Caco-2 (cell line): Measurements from ENCODE around the gene CPM. TPM values are rescaled to one million over a fixed set of nuclear protein-coding genes. Genes with fewer than 3 reads are reported as not detected.

Experiments used
- BruUV-seq: library from RNA; stranded (reverse); fragments of 400-500 nt; replicated peaks from 2 replicates; lab custom pipeline; 2021; lab: Mats Ljungman, UMichigan
- CTCF ChIA-PET: fragments of 300-600 bp; sonication (Branson Sonifier 250); formaldehyde crosslinking; loops from one replicate; lab custom pipeline; 2022; ENCODE audit warnings: antibody characterized with exemption; lab: Charles Lee
- POLR2A ChIA-PET: fragments of 300-600 bp; sonication (Branson Sonifier 250); formaldehyde crosslinking; loops from one replicate; lab custom pipeline; 2022; ENCODE audit warnings: antibody characterized with exemption; lab: Charles Lee
- DNase-seq, 2 experiments: peaks; one replicate each; pipeline versions ENCODE4 v3.0.0 to v3.0.0-alpha.2; 2020 to 2022
- H3K27me3 ChIP-seq: replicated peaks from 2 replicates; pipeline ENCODE4 v1.6.0; 2011; ENCODE audit warnings: low read length; ENCODE audit not compliant: control insufficient read depth, insufficient read depth
- H3K36me3 ChIP-seq: 2 replicates; pipeline ENCODE4 v1.5.1; 2011; ENCODE audit warnings: low read length; ENCODE audit not compliant: control insufficient read depth, insufficient read depth
- H3K4me1 ChIP-seq: fragments of 250-450 bp; sonication (Bioruptor Pico); 2 replicates; pipeline ENCODE4 v1.5.1; 2020; ENCODE audit warnings: mild to moderate bottlenecking
- H3K4me3 ChIP-seq: 2 replicates; pipeline ENCODE4 v1.5.1; 2011; ENCODE audit warnings: low read depth, mild to moderate bottlenecking, control low read depth, low read length
- H3K9me3 ChIP-seq: fragments of 250-450 bp; sonication (Bioruptor Pico); 2 replicates; pipeline ENCODE4 v1.5.1; 2020; ENCODE audit warnings: mild to moderate bottlenecking, moderate library complexity
- H3K27ac Mint-ChIP-seq: one replicate; pipeline ENCODE4 v1.8.0; 2022; ENCODE audit warnings: mixed read lengths; ENCODE audit not compliant: unreplicated experiment
- H3K27me3 Mint-ChIP-seq: one replicate; pipeline ENCODE4 v1.8.0; 2022; ENCODE audit warnings: mixed read lengths; ENCODE audit not compliant: insufficient read depth, unreplicated experiment
- H3K36me3 Mint-ChIP-seq: one replicate; pipeline ENCODE4 v1.8.0; 2022; ENCODE audit warnings: mild to moderate bottlenecking, mixed read lengths; ENCODE audit not compliant: insufficient read depth, unreplicated experiment
- H3K4me1 Mint-ChIP-seq: one replicate; pipeline ENCODE4 v1.8.0; 2022; ENCODE audit warnings: low read depth, mixed read lengths; ENCODE audit not compliant: unreplicated experiment
- H3K4me3 Mint-ChIP-seq: one replicate; pipeline ENCODE4 v1.8.0; 2022; ENCODE audit warnings: mild to moderate bottlenecking, moderate library complexity, mixed read lengths; ENCODE audit not compliant: unreplicated experiment
- H3K9me3 Mint-ChIP-seq: one replicate; pipeline ENCODE4 v1.8.0; 2022; ENCODE audit warnings: mixed read lengths; ENCODE audit not compliant: unreplicated experiment
- CTCF ChIP-seq, 2 experiments: fragments of 200-600 bp in 1 of 2; IDR thresholded peaks; 1 replicate in 1 of 2; 2 replicates in 1 of 2; pipeline versions ENCODE4 v1.5.1 to v1.8.0; 2011 to 2022; ENCODE audit warnings: antibody characterized with exemption in 1 of 2, control low read depth in 1 of 2, inconsistent platforms in 1 of 2, low read depth in 1 of 2, low read length in 1 of 2, mild to moderate bottlenecking in 1 of 2, moderate library complexity in 1 of 2; ENCODE audit not compliant: insufficient read depth in 1 of 2, severe bottlenecking in 1 of 2, unreplicated experiment in 1 of 2
- intact Hi-C: fragments of 100-400 bp; cut with micrococcal nuclease; formaldehyde crosslinking; loops from one replicate; pipeline ENCODE4 v1.10.0; 2022; ENCODE audit not compliant: unreplicated experiment
- total RNA-seq: library from RNA; stranded (reverse); gene quantifications from 2 replicates; pipeline ENCODE4 v1.2.3, GENCODE V29; 2022

CPM gene
- total RNA-seq, 1 experiment from 2014 or later: 8.2 TPM

GRCh38 chr12:68943848-68944247, 10.9 kb upstream of the CPM start:
- Mint-ChIP-seq H3K36me3 (no peaks in the 10 kb centered on the region), H3K27me3 (no peaks in the 10 kb centered on the region), H3K4me3 (no peak overlapping the region), H3K9me3 (no peaks in the 10 kb centered on the region), H3K4me1 (peaks cover 21% of the 10 kb centered on the region), H3K27ac (no peak overlapping the region)
- DNase-seq: peak in 1 of 2 experiments; percentile 14
- intact Hi-C loops: no loop called here
- no peak overlapping the region for H3K4me3 ChIP-seq
- BruUV-seq: no TSS peak
- ChIA-PET POLR2A (no interaction called here), CTCF (no interaction called here)
- H3K27me3 ChIP-seq: no peaks in the 10 kb centered on the region
- peak in 1 of 2 experiments; percentile 19 for TF ChIP-seq CTCF (IDR thresholded peaks at IDR 0.05; ENCODE audit: insufficient read depth in 1 of 2, low read depth in 1 of 2, low read length in 1 of 2, severe bottlenecking in 1 of 2, unreplicated experiment in 1 of 2)
- peaks cover 43% of the 10 kb centered on the region for H3K4me1 ChIP-seq
- H3K36me3 ChIP-seq: no peaks in the 10 kb centered on the region
- no peaks in the 10 kb centered on the region for H3K9me3 ChIP-seq

- Histone ChIP-seq H3K36me3 (no peaks in the 10 kb centered on the region), H3K27me3 (no peaks in the 10 kb centered on the region), H3K9me3 (no peaks in the 10 kb centered on the region), H3K4me3 (no peak overlapping the region), H3K4me1 (peaks cover 43% of the 10 kb centered on the region)
- Mint-ChIP-seq H3K27ac (no peak overlapping the region), H3K9me3 (no peaks in the 10 kb centered on the region), H3K36me3 (no peaks in the 10 kb centered on the region), H3K4me3 (no peak overlapping the region), H3K4me1 (peaks cover 21% of the 10 kb centered on the region), H3K27me3 (no peaks in the 10 kb centered on the region)
- TF ChIP-seq CTCF (IDR thresholded peaks at IDR 0.05; ENCODE audit: insufficient read depth in 1 of 2, low read depth in 1 of 2, low read length in 1 of 2, severe bottlenecking in 1 of 2, unreplicated experiment in 1 of 2): no peak
- CTCF ChIA-PET: no interaction called here
- no peak for DNase-seq
- intact Hi-C loops: loop anchor here (2.0 kb wide), 1 partner anchor 22 kb away; no protein-coding TSS in a partner anchor
- POLR2A ChIA-PET: no interaction called here
- BruUV-seq: no TSS peak
Measured at GRCh38 chr12:68940731-68941130, 7.8 kb upstream of the CPM start.

- H3K27me3 ChIP-seq: no peaks in the 10 kb centered on the region
- no peaks in the 10 kb centered on the region for H3K9me3 ChIP-seq
- H3K27me3 Mint-ChIP-seq: no peaks in the 10 kb centered on the region
- no TSS peak for BruUV-seq
- TF ChIP-seq CTCF (IDR thresholded peaks at IDR 0.05; ENCODE audit: insufficient read depth in 1 of 2, low read depth in 1 of 2, low read length in 1 of 2, severe bottlenecking in 1 of 2, unreplicated experiment in 1 of 2): no peak
- ChIA-PET CTCF (no interaction called here), POLR2A (no interaction called here)
- DNase-seq: no peak
- peaks cover 43% of the 10 kb centered on the region for H3K4me1 ChIP-seq
- H3K4me3 Mint-ChIP-seq: no peak overlapping the region
- no peak overlapping the region for H3K4me3 ChIP-seq
- H3K36me3 ChIP-seq: no peaks in the 10 kb centered on the region
- H3K9me3 Mint-ChIP-seq: no peaks in the 10 kb centered on the region
- intact Hi-C loops: no loop called here
- H3K36me3 Mint-ChIP-seq: no peaks in the 10 kb centered on the region
- H3K27ac Mint-ChIP-seq: no peak overlapping the region
- peaks cover 18% of the 10 kb centered on the region for H3K4me1 Mint-ChIP-seq
Measured at GRCh38 chr12:68939505-68939904, 6.5 kb upstream of the CPM start.
